ENCODE data around the gene PITPNB.
A peak's percentile ranks its signal among the peaks of the same experiment; 100 is the strongest.

The PITPNB gene

DNA sequence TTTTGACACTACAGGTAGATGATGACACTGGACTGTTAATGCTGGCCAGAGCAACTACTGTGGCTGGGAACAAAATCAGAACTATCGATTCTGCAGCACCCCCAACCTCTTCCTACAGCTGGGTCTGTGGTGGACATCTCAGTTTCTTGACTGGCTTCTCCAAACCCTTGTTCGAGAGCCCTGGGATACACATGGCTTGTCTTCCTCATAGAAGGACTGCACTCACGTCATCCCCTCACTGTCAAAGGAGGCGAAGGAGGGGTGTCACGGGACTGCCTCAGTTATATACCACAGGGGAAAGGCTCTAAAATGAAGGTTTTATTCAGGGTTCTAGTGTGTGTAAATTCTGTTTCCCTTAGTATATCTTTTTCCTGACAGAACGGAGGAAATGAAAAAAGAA, 44.9 kb downstream of the PITPNB start:
- no peak for DNase-seq
- H3K27me3 ChIP-seq, result no peaks in the 10 kb centered on the region
- H3K4me1 ChIP-seq, result peaks cover 0 to 80% (median 42%) of the 10 kb centered on the region in 4 donors
- no peaks in the 10 kb centered on the region for H3K9me3 ChIP-seq
- H3K27ac ChIP-seq, result peak overlapping the region; percentile 79 to 82
- TF ChIP-seq, protein P1, sequence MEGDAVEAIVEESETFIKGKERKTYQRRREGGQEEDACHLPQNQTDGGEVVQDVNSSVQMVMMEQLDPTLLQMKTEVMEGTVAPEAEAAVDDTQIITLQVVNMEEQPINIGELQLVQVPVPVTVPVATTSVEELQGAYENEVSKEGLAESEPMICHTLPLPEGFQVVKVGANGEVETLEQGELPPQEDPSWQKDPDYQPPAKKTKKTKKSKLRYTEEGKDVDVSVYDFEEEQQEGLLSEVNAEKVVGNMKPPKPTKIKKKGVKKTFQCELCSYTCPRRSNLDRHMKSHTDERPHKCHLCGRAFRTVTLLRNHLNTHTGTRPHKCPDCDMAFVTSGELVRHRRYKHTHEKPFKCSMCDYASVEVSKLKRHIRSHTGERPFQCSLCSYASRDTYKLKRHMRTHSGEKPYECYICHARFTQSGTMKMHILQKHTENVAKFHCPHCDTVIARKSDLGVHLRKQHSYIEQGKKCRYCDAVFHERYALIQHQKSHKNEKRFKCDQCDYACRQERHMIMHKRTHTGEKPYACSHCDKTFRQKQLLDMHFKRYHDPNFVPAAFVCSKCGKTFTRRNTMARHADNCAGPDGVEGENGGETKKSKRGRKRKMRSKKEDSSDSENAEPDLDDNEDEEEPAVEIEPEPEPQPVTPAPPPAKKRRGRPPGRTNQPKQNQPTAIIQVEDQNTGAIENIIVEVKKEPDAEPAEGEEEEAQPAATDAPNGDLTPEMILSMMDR (IDR thresholded peaks at IDR 0.05), result no peak
- H3K36me3 ChIP-seq, result peaks cover 8 to 22% (median 17%) of the 10 kb centered on the region in 3 donors
- no peak overlapping the region for H3K4me3 ChIP-seq
- intact Hi-C loops (cut with DNase I; ENCODE audit: low total_unique reads), result no loop called here

GRCh38 chr22:27873472-27873871, 45.6 kb downstream of the PITPNB start:
- Histone ChIP-seq H3K4me1 (peaks cover 0 to 81% (median 44%) of the 10 kb centered on the region in 4 donors), H3K9me3 (no peaks in the 10 kb centered on the region), H3K27me3 (no peaks in the 10 kb centered on the region), H3K4me3 (peak overlapping the region in 1 of 2 donors; percentile 8), H3K27ac (peak overlapping the region; percentile 79 to 82), H3K36me3 (peaks cover 8 to 22% (median 17%) of the 10 kb centered on the region in 3 donors)
- DNase-seq, result peak; percentile 57 to 80
- intact Hi-C loops (cut with DNase I; ENCODE audit: low total_unique reads), result no loop called here
- TF ChIP-seq, protein P1 (IDR thresholded peaks at IDR 0.05), result no peak

GRCh38 chr22:27872488-27872887, 46.6 kb downstream of the PITPNB start:
- no peak for DNase-seq
- no peak overlapping the region for H3K4me3 ChIP-seq
- no peaks in the 10 kb centered on the region for H3K27me3 ChIP-seq
- peaks cover 8 to 22% (median 17%) of the 10 kb centered on the region in 3 donors for H3K36me3 ChIP-seq
- no peaks in the 10 kb centered on the region for H3K9me3 ChIP-seq
- H3K27ac ChIP-seq, result peak overlapping the region; percentile 79 to 82
- peaks cover 0 to 81% (median 42%) of the 10 kb centered on the region in 4 donors for H3K4me1 ChIP-seq
- TF ChIP-seq, protein P1 (IDR thresholded peaks at IDR 0.05), result no peak
- intact Hi-C loops (cut with DNase I; ENCODE audit: low total_unique reads), result no loop called here

- Histone ChIP-seq H3K4me1 (peaks cover 0 to 81% (median 42%) of the 10 kb centered on the region in 4 donors), H3K27ac (peak overlapping the region; percentile 16 to 82)
- intact Hi-C loops (cut with DNase I; ENCODE audit: low total_unique reads), result no loop called here
Observed at GRCh38 chr22:27871306-27872014, 47.6 kb downstream of the PITPNB start.

GRCh38 chr22:27870234-27871191, 48.5 kb downstream of the PITPNB start:
- intact Hi-C loops (cut with DNase I; ENCODE audit: low total_unique reads), result no loop called here
- peaks cover 0 to 81% (median 47%) of the 10 kb centered on the region in 4 donors for H3K4me1 ChIP-seq

More at GRCh38 chr22:27871306-27872014, 47.6 kb downstream of the PITPNB start:
- no peaks in the 10 kb centered on the region for H3K9me3 ChIP-seq
- no peaks in the 10 kb centered on the region for H3K27me3 ChIP-seq
- no peak for DNase-seq
- TF ChIP-seq, protein P1 (IDR thresholded peaks at IDR 0.05), result no peak
- H3K36me3 ChIP-seq, result peaks cover 8 to 22% (median 17%) of the 10 kb centered on the region in 3 donors
- H3K4me3 ChIP-seq, result no peak overlapping the region

More at GRCh38 chr22:27870234-27871191, 48.5 kb downstream of the PITPNB start:
- H3K4me3 ChIP-seq, result no peak overlapping the region
- H3K9me3 ChIP-seq, result no peaks in the 10 kb centered on the region
- H3K36me3 ChIP-seq, result peaks cover 8 to 22% (median 17%) of the 10 kb centered on the region in 3 donors
- TF ChIP-seq, protein P1 (IDR thresholded peaks at IDR 0.05), result no peak
- peak overlapping the region; percentile 82 to 88 for H3K27ac ChIP-seq
- no peaks in the 10 kb centered on the region for H3K27me3 ChIP-seq
- DNase-seq, result no peak

Data from tibial artery (tissue), 4 donors.